Measurements from ENCODE around the gene MEGF11. TPM values are rescaled to one million over a fixed set of nuclear protein-coding genes. Genes with fewer than 3 reads are reported as not detected.
"Not testable (repeated sequence)": the region's sequence is repeated elsewhere in the genome, so short reads cannot be mapped to it uniquely, and the experiment has no call there.

MEGF11 gene
- total RNA-seq, 1 donor from 2014 or later = not detected

GRCh38 chr15:66264859-66265513, 11.4 kb upstream of the MEGF11 start:
- no peak for DNase-seq (ENCODE audit: low spot score)
- Mint-ChIP-seq H3K4me3 (no peak overlapping the region), H3K27ac (no peak overlapping the region), H3K9me3 (peaks cover 6% of the 10 kb centered on the region), H3K36me3 (ENCODE audit: low read depth) (no peaks in the 10 kb centered on the region), H3K4me1 (ENCODE audit: low read depth) (no peaks in the 10 kb centered on the region), H3K27me3 (ENCODE audit: insufficient read depth) (peaks cover 21% of the 10 kb centered on the region)
- intact Hi-C loops (cut with micrococcal nuclease) = no loop called here

GRCh38 chr15:66262837-66263236, 9.3 kb upstream of the MEGF11 start:
- H3K27ac Mint-ChIP-seq; H3K4me3 Mint-ChIP-seq; H3K4me1 Mint-ChIP-seq (ENCODE audit: low read depth); intact Hi-C loops (cut with micrococcal nuclease); H3K9me3 Mint-ChIP-seq; DNase-seq (ENCODE audit: low spot score); H3K36me3 Mint-ChIP-seq (ENCODE audit: low read depth): not testable (repeated sequence)
- H3K27me3 Mint-ChIP-seq (ENCODE audit: insufficient read depth) = peaks cover 18% of the 10 kb centered on the region

DNA sequence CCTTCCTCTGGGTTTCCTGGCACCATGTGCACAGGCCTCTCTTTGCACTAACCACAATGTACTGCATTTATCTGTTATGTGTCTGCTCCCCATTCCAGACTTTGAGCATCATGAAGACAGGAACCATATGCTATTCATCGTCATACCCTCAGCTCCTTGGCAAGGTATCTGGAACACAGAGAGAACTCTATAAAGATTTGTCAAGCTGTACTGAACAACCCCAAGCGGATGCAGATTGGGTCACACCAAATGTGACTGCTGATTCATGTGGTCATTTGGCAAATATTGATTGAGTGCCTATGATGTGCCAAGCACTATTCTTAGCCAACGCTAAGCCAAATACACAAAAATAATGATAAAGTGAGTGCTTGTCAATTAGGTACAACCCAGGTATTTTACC, 7.5 kb upstream of the MEGF11 start:
- no peaks in the 10 kb centered on the region for H3K36me3 Mint-ChIP-seq (ENCODE audit: low read depth)
- H3K4me3 Mint-ChIP-seq = no peak overlapping the region
- H3K27me3 Mint-ChIP-seq (ENCODE audit: insufficient read depth) = peaks cover 28% of the 10 kb centered on the region
- DNase-seq (ENCODE audit: low spot score) = no peak
- intact Hi-C loops (cut with micrococcal nuclease) = no loop called here
- no peak overlapping the region for H3K27ac Mint-ChIP-seq
- H3K4me1 Mint-ChIP-seq (ENCODE audit: low read depth) = no peaks in the 10 kb centered on the region
- H3K9me3 Mint-ChIP-seq = peaks cover 6% of the 10 kb centered on the region

GRCh38 chr15:66256692-66257091, 3.1 kb upstream of the MEGF11 start:
- Mint-ChIP-seq H3K4me1 (ENCODE audit: low read depth) (peaks cover 8% of the 10 kb centered on the region), H3K27me3 (ENCODE audit: insufficient read depth) (peaks cover 55% of the 10 kb centered on the region), H3K36me3 (ENCODE audit: low read depth) (peaks cover 3% of the 10 kb centered on the region), H3K4me3 (no peak overlapping the region), H3K9me3 (no peaks in the 10 kb centered on the region), H3K27ac (no peak overlapping the region)
- intact Hi-C loops (cut with micrococcal nuclease) = no loop called here
- no peak for DNase-seq (ENCODE audit: low spot score)

- Mint-ChIP-seq H3K9me3 (no peaks in the 10 kb centered on the region), H3K4me1 (ENCODE audit: low read depth) (peaks cover 15% of the 10 kb centered on the region), H3K36me3 (ENCODE audit: low read depth) (peaks cover 3% of the 10 kb centered on the region), H3K4me3 (no peak overlapping the region), H3K27me3 (ENCODE audit: insufficient read depth) (peaks cover 68% of the 10 kb centered on the region), H3K27ac (no peak overlapping the region)
- intact Hi-C loops (cut with micrococcal nuclease) = no loop called here
- DNase-seq (ENCODE audit: low spot score) = no peak
These were observed 1.6 kb upstream of the MEGF11 start for GRCh38 chr15:66254951-66255676.

DNA sequence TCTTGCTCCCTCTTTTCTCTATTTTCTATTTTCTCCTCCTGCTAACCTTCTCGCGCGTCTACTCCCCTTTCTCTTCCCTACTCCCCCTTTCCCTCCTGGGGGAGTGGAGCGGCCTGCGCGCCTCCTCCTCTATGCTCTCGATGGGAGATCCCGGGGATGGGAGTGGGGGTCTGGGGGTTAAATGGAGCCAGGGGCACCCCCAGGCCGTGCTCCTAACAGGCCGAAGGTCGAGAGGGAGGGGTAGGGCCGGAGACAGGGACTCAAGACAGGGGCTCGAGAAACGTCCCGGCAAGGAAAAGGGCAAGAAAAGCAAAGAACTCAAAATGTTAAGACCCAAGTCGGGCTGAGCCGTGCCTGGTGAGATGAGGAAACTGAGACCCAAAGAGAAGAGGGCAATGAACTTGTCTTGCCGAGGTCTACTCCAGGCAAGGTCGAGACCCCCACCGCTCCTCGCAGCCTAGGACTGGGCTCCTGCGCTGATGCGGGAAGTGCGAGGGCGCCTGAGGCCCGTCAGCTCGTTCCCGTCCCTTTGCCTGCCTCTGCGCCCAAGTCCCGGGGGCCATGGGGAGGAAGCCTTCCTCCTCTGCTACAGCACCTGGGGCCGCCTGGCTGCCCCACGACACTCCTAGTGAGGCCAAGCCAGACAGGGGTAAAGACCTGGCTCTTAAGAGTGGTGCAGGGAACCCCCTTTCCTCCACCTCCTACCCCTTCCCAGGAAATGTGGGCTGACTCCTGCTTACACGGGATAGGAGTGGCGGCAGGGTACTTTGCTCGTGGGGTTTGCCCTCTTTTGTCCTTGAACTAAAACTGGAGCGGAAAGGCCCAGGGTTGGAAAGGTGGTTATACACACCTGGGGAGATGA, 770 bp upstream of the MEGF11 start:
- Mint-ChIP-seq H3K4me3 (peak overlapping the region; percentile 86), H3K4me1 (ENCODE audit: low read depth) (peaks cover 15% of the 10 kb centered on the region), H3K9me3 (no peaks in the 10 kb centered on the region), H3K27ac (peak overlapping the region; percentile 76), H3K27me3 (ENCODE audit: insufficient read depth) (peaks cover 72% of the 10 kb centered on the region), H3K36me3 (ENCODE audit: low read depth) (peaks cover 3% of the 10 kb centered on the region)
- intact Hi-C loops (cut with micrococcal nuclease) = no loop called here
- no peak for DNase-seq (ENCODE audit: low spot score)

DNA sequence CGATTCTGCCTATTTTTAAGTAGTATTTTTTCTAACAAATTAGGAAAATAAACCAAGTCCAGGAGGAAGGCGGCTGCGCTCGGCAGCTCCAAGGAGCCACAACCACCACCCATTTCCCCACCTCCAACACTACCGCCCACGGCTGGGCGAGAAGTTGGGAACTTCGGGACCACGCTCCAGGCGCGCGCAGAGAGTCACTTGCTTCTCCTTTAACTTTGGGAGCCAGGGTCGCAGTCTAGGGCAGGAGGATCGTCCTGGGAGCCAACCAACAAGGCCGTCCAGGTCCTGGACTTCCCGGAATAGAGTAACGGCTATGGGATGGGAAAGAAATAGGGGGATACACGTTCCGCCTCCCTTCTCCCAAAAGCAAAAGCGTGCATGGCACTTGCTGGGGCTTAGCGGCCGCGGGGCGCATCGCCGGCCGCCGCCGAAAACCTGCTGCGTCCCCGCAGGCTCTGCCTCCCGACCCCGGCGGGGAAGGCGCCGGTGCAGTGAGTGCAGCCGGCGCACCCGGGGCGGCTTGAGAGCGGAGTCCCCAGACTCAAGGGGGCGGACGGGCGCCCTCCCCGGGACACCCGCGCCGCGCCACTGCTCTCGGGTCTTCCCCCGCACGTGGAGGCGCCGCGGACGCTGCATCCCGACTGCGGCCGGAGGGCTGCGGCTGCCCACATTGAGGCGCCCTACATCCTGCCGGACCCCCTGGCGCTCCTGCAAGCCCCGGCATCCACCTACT, 699 bp downstream of the MEGF11 start:
- peaks cover 80% of the 10 kb centered on the region for H3K27me3 Mint-ChIP-seq (ENCODE audit: insufficient read depth)
- intact Hi-C loops (cut with micrococcal nuclease) = loop anchor here (2.0 kb wide), 1 partner anchor 42 kb away; no protein-coding TSS in a partner anchor
- DNase-seq (ENCODE audit: low spot score) = no peak
- H3K9me3 Mint-ChIP-seq = no peaks in the 10 kb centered on the region
- no peak overlapping the region for H3K27ac Mint-ChIP-seq
- peaks cover 15% of the 10 kb centered on the region for H3K4me1 Mint-ChIP-seq (ENCODE audit: low read depth)
- H3K36me3 Mint-ChIP-seq (ENCODE audit: low read depth) = peaks cover 3% of the 10 kb centered on the region
- peak overlapping the region; percentile 71 for H3K4me3 Mint-ChIP-seq

- Mint-ChIP-seq H3K4me1 (ENCODE audit: low read depth) (peaks cover 15% of the 10 kb centered on the region), H3K27ac (no peak overlapping the region), H3K36me3 (ENCODE audit: low read depth) (peaks cover 3% of the 10 kb centered on the region), H3K27me3 (ENCODE audit: insufficient read depth) (peaks cover 80% of the 10 kb centered on the region), H3K9me3 (no peaks in the 10 kb centered on the region), H3K4me3 (peak overlapping the region; percentile 71)
- peak; percentile 10 for DNase-seq (ENCODE audit: low spot score)
- intact Hi-C loops (cut with micrococcal nuclease) = loop anchor here (2.0 kb wide), 1 partner anchor 43 kb away; no protein-coding TSS in a partner anchor
These were observed 1.5 kb downstream of the MEGF11 start for GRCh38 chr15:66251790-66252684.

GRCh38 chr15:66251065-66251789, 2.3 kb downstream of the MEGF11 start:
- H3K4me1 Mint-ChIP-seq (ENCODE audit: low read depth) = peaks cover 15% of the 10 kb centered on the region
- intact Hi-C loops (cut with micrococcal nuclease) = no loop called here
- H3K27ac Mint-ChIP-seq = no peak overlapping the region
- peak overlapping the region; percentile 40 for H3K4me3 Mint-ChIP-seq
- no peaks in the 10 kb centered on the region for H3K9me3 Mint-ChIP-seq
- peaks cover 3% of the 10 kb centered on the region for H3K36me3 Mint-ChIP-seq (ENCODE audit: low read depth)
- H3K27me3 Mint-ChIP-seq (ENCODE audit: insufficient read depth) = peaks cover 77% of the 10 kb centered on the region
- DNase-seq (ENCODE audit: low spot score) = no peak

DNA sequence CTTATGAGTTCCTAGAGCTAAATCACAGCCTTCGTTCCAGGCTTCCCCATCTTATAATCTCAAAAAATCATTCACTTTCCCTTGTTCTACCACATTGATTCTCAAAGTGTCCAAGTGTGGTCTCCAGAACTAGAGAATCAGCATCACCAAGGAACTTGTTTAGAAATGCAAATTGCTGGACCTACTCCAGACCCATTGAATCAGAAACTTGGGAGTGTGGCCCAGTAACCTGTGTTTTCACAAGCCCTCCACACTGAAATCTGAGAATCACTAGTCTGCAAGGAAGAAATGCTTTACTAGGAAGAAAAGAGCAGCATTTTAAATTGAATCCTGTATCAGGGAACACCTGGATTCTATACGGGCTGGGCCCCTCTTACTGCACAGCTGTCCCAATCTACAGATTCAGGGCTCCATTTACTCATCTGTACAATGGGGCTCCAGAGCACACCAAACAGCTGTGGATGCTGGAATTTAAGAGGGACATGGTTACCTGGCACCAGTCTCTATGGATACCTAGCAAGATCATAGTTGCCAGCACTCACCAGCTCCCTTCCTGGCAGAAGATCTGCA, 3.9 kb downstream of the MEGF11 start:
- no peak overlapping the region for H3K27ac Mint-ChIP-seq
- peaks cover 71% of the 10 kb centered on the region for H3K27me3 Mint-ChIP-seq (ENCODE audit: insufficient read depth)
- intact Hi-C loops (cut with micrococcal nuclease) = no loop called here
- peaks cover 15% of the 10 kb centered on the region for H3K4me1 Mint-ChIP-seq (ENCODE audit: low read depth)
- no peak for DNase-seq (ENCODE audit: low spot score)
- no peak overlapping the region for H3K4me3 Mint-ChIP-seq
- H3K9me3 Mint-ChIP-seq = no peaks in the 10 kb centered on the region
- peaks cover 3% of the 10 kb centered on the region for H3K36me3 Mint-ChIP-seq (ENCODE audit: low read depth)

GRCh38 chr15:66246937-66247336, 6.6 kb downstream of the MEGF11 start:
- Mint-ChIP-seq H3K4me3 (no peak overlapping the region), H3K9me3 (no peaks in the 10 kb centered on the region), H3K36me3 (ENCODE audit: low read depth) (no peaks in the 10 kb centered on the region), H3K27me3 (ENCODE audit: insufficient read depth) (peaks cover 58% of the 10 kb centered on the region), H3K27ac (no peak overlapping the region), H3K4me1 (ENCODE audit: low read depth) (peaks cover 7% of the 10 kb centered on the region)
- DNase-seq (ENCODE audit: low spot score) = no peak
- intact Hi-C loops (cut with micrococcal nuclease) = no loop called here

Measured in activated T-helper 1 cell treated with anti-CD3 and anti-CD28 coated beads, Interleukin-12 subunit alpha, Interleukin-12 subunit beta, Interleukin-2, Interleukin-4 antibody, amounts not matched to agents 30 ng/mL and 10 ng/mL and 1 ng/mL, durations not matched to agents 14 hours and 24 hours and 36 hours (primary cell).